Measurements from ENCODE around the gene HCN2.

Gene HCN2

GRCh38 chr19:642767-643727 is 53.4 kb downstream of the HCN2 start:
- DNase-seq, result no peak

- DNase-seq, result no peak
These were observed 54.1 kb downstream of the HCN2 start for GRCh38 chr19:643736-644135.

DNA sequence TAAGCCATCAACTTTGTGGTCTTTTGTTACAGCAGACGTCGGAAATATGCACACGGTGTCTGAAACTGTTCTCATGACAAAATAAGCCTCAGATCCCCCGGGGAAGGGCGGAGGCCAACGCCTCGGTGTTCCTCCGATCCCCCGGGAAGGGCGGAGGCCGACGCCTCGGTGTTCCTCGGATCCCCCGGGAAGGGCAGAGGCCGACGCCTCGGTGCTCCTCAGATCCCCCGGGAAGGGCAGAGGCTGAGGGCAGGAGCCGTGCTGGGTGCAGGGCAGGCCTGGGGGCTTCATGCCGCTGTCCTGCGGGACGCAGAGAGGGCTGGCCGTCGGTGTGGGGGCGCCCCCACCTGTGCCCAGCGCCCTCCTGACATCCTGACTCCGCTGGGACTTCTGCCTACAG is 54.7 kb downstream of the HCN2 start:
- no peak for DNase-seq

- DNase-seq, result no peak
These were observed 55.1 kb downstream of the HCN2 start for GRCh38 chr19:644789-645188.

GRCh38 chr19:645912-646778 is 56.5 kb downstream of the HCN2 start:
- no peak for DNase-seq

DNA sequence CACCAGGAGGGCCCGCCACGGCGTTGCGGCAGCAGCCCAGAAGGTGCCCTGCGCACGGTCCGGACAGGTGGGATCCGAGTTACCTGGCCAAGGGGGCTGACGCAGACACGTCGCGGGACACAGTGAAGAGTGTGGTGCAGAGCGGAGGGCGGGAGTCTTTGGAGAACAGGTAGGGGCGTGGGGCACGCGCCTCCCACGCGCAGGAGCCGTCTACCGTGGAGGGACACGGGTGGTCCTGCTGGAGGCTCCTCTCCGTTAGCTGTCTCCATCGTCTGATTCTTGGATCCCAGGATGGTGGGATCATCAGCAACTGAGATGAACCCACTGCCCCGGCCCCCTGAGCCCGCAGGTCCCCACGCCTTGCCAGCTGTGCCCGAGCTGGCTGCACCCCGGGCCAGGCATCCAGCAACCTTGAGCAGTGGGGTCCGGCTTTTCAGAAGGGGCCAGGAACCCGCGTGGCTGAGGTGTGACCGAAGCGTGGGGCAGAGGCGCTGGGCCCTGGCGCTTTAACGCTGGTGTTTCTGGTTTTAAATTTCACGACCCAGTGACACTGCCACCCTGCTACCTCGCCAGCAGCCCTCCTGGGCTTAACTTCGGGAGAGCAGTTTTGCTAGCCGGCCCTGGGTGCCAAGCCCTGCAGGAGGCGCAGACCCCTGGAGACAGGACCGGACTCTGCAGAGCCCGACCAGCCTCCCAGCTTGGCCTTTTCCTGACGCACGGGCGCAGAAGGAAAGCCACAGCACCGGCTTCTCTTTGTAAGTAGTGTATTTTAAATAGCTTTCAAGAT is 57.3 kb downstream of the HCN2 start:
- no peak for DNase-seq

- no peak for DNase-seq
These were observed 58.0 kb downstream of the HCN2 start for GRCh38 chr19:647566-648284.

DNA sequence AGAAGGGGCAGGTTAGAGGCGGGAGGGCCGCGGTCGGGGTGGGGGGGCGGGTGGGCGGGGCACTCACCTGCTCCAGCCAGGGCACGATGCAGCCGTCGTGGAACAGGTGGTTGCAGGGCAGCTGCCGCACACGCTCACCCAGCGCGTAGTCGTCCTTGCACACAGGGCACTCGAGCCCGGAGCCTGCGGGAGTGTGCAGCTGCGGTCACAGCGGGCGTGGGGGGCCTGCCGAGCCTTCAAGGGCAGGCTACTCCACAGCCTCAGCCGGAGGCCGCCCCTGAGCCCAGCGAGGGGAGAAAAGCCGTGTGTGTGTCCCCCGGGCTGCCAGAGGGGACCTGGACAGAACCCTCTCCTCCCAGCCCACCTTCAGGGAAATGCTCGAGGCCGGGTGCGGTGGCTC is 58.6 kb downstream of the HCN2 start:
- DNase-seq, result no peak

DNA sequence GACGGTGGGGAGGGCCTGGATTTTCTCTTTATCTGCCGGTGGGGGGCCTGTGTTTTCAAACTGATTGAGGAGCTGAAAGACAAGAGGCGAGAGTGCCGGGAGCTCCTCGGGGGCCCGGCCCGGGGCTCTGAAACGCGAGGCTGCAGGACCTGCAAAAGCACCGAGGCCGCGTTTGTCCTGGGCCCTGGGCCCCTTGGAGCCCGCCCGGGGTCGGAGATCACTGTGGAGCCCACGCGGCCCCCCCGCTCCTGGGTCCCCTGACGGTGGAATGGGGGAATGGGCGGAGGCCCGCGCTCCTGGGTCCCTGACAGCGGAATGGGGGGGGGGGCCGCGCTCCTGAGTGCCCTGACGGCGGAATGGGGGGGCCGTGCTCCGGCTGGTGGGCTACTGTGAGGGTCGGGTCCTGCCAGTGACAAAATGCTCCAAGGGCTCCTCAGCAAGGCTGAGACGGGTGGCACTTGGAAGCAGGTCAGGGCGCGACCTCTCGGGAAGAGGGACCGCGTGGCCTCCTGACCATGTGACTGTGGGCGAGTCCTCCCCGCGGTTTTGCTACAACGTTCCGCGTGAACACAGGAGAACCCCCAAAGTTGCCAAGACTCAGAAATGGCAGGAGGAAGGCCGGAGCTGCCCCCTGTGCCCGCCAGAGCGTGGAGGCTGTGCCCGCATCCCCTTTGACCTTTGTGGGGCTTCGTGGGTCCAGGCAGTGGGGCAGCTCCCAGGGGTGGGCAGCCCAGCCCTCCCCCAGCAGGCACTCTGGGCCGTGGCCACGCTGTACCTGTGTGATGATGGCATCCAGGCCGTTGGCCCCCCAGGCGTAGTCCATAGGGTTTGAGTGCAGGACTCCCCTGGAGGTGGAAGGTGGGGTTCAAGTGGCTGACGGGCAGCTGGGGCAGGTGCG is 59.5 kb downstream of the HCN2 start:
- DNase-seq, result no peak

- no peak for DNase-seq
These were observed 60.4 kb downstream of the HCN2 start for GRCh38 chr19:650121-650520.

GRCh38 chr19:651114-651818 is 61.6 kb downstream of the HCN2 start:
- no peak for DNase-seq

GRCh38 chr19:651991-652390 is 62.3 kb downstream of the HCN2 start:
- no peak for DNase-seq

DNA sequence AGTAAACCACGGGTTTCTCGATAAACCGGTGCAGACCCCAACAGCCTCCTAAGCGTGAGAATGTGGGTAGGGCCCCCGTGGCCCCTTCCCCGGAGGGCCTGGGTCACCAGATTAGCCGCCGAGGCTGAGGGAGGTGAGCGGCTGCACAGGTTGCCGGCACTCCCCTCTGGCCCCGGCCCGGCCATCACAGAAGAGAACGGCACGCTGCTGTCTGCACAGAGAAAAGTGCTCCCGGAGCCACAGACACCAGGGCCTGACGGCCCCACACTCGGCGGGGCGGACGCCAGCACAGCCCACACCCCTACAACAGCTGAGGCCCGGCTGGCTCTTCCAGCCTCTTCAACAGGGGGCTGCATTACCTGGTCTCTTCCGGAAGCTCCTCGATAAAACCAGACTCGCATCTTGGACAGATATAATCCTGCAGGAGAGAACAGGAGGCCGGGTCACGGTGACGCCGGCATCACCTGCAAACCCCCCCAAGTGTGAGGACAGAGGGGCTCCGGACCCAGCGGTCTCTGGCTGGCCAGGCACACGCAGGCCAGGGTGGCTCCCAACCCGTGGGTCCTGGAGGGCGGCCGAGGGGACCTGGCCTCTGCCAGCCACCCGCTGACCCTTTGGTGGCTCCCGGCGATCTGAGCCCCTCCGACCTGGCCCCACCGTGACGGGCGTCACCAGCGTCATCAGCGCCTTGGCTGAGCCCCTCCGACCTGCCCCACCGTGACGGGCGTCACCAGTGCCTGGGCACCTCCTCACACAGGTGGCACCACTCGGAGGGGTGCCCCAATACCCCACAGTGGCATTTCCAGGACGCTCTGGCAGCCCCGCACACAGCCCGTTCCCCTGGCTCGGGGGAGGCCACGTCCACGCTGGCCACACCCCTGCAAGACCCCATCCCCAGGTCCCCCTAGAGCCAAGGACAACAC is 63.0 kb downstream of the HCN2 start:
- DNase-seq, result no peak

GRCh38 chr19:653425-653824 is 63.7 kb downstream of the HCN2 start:
- DNase-seq, result no peak

DNA sequence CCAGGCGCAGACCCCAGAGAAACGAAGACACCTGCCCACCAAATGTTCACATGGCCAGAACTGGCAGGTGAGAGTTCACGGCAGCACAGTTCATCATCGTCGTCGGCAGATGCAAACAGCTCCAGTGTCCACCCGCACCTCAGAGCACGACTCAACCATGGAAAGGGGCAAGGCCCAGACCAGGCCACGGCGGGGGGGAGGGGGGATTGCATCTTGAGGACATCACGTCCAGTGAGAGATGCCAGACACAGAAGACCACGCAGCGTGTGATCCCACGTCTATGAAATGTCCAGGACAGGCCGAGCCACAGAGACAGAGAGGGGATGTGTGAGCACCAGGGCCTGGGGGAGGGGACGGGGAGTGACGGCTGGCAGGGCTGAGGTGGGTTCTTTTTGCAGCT is 66.0 kb downstream of the HCN2 start:
- DNase-seq, result no peak

GRCh38 chr19:656751-657559 is 67.3 kb downstream of the HCN2 start:
- no peak for DNase-seq

- DNase-seq, result no peak
These were observed 67.9 kb downstream of the HCN2 start for GRCh38 chr19:657611-658010.

- DNase-seq, result no peak
These were observed 68.6 kb downstream of the HCN2 start for GRCh38 chr19:658059-658839.
